Lower lobe of right lung (tissue), 2 donors: Measurements from ENCODE around the gene RAVER1. TPM values are rescaled to one million over a fixed set of nuclear protein-coding genes. Genes with fewer than 3 reads are reported as not detected.

Experiments used
- ATAC-seq, 2 donors: fragments of 200-7000 bp; cut with Tn5 transposase; one replicate each; pipeline ENCODE4 v1.9.1; 2020 to 2022; ENCODE audit warnings: mild to moderate bottlenecking in 2 of 2, moderate library complexity in 2 of 2
- DNase-seq: peaks from one replicate; pipeline ENCODE4 v3.0.0-alpha.2; 2020
- H3K27ac ChIP-seq: fragments of 200-600 bp; one replicate; pipeline ENCODE4 v1.8.0; 2022
- H3K27me3 ChIP-seq: fragments of 200-600 bp; one replicate; pipeline ENCODE4 v1.8.0; 2022; ENCODE audit warnings: low read depth
- H3K36me3 ChIP-seq: fragments of 200-600 bp; one replicate; pipeline ENCODE4 v1.8.0; 2022; ENCODE audit warnings: mild to moderate bottlenecking
- H3K4me1 ChIP-seq: fragments of 200-600 bp; one replicate; pipeline ENCODE4 v1.8.0; 2022
- H3K4me3 ChIP-seq: fragments of 200-600 bp; one replicate; pipeline ENCODE4 v1.8.0; 2022; ENCODE audit warnings: mild to moderate bottlenecking
- H3K9me3 ChIP-seq: fragments of 200-600 bp; one replicate; pipeline ENCODE4 v1.8.0; 2022
- intact Hi-C: fragments of 100-400 bp; cut with DNase I; formaldehyde crosslinking; loops from one replicate; pipeline ENCODE4 v1.11.0; 2022
- total RNA-seq: library from RNA; stranded (reverse); fragmentation: NEBNext Ultra II Directional; extraction: Animal tissue kit (Norgen Biotek cat#: 25700); gene quantifications from one replicate; pipeline ENCODE4 v1.2.1, GENCODE V29; 2021
- TF ChIP-seq, protein P1 (sequence below): fragments of 200-600 bp; IDR thresholded peaks from one replicate; pipeline ENCODE4 v1.8.0; 2022; ENCODE audit warnings: antibody characterized with exemption, mild to moderate bottlenecking
- donor health status: DM: no; HTN: yes; CAD: no; lungs with severe emphysema.

The RAVER1 gene
- total RNA-seq, 1 donor from 2014 or later, result 29.6 TPM

DNA sequence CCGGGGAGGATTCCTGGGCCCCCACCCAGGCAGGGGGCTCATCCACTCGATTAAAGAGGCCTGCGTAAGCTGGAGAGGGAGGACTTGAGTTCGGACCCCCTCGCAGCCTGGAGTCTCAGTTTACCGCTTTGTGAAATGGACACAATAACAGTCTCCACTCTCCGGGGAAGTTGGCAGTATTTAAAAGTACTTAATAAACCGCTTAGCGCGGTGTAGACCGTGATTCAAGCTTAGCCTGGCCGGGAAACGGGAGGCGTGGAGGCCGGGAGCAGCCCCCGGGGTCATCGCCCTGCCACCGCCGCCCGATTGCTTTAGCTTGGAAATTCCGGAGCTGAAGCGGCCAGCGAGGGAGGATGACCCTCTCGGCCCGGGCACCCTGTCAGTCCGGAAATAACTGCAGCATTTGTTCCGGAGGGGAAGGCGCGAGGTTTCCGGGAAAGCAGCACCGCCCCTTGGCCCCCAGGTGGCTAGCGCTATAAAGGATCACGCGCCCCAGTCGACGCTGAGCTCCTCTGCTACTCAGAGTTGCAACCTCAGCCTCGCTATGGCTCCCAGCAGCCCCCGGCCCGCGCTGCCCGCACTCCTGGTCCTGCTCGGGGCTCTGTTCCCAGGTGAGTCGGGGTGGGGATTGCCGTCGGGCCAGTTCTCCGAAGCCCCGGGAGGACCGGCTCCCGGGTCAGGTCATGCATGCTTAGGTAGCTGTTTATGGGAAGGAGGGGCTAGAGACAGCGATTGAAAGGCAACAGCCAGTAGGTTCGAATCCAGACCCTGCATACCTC is 62.5 kb downstream of the RAVER1 start, which contains the start of gene ICAM1:
Gene ICAM1 (plus strand): TSS at position 505 of the 779 bp plus-strand sequence. CDS start 40 bp downstream, at position 545.
- TF ChIP-seq, protein P1, sequence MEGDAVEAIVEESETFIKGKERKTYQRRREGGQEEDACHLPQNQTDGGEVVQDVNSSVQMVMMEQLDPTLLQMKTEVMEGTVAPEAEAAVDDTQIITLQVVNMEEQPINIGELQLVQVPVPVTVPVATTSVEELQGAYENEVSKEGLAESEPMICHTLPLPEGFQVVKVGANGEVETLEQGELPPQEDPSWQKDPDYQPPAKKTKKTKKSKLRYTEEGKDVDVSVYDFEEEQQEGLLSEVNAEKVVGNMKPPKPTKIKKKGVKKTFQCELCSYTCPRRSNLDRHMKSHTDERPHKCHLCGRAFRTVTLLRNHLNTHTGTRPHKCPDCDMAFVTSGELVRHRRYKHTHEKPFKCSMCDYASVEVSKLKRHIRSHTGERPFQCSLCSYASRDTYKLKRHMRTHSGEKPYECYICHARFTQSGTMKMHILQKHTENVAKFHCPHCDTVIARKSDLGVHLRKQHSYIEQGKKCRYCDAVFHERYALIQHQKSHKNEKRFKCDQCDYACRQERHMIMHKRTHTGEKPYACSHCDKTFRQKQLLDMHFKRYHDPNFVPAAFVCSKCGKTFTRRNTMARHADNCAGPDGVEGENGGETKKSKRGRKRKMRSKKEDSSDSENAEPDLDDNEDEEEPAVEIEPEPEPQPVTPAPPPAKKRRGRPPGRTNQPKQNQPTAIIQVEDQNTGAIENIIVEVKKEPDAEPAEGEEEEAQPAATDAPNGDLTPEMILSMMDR, result peak; percentile 26
- Histone ChIP-seq H3K36me3 (peaks cover 16% of the 10 kb centered on the region), H3K9me3 (no peaks in the 10 kb centered on the region), H3K4me1 (peaks cover 80% of the 10 kb centered on the region), H3K4me3 (peak within 1 kb of the TSS; percentile 86), H3K27ac (peak within 1 kb of the TSS; percentile 96), H3K27me3 (no peaks in the 10 kb centered on the region)
- DNase-seq, result peak; percentile 92
- intact Hi-C loops, result loop anchor here (5.0 kb wide), 1 partner anchor 116 kb away; no protein-coding TSS in a partner anchor
- ATAC-seq, result peak; percentile 80 to 86

- TF ChIP-seq, protein P1, result no peak
- Histone ChIP-seq H3K4me1 (peaks cover 77% of the 10 kb centered on the region), H3K36me3 (peaks cover 10% of the 10 kb centered on the region), H3K27me3 (no peaks in the 10 kb centered on the region), H3K27ac (peak overlapping the region; percentile 96), H3K9me3 (no peaks in the 10 kb centered on the region), H3K4me3 (peak overlapping the region; percentile 86)
- ATAC-seq, result peak; percentile 63 to 83
- peak; percentile 93 for DNase-seq
- intact Hi-C loops, result loop anchor here (5.0 kb wide), 1 partner anchor 117 kb away; no protein-coding TSS in a partner anchor
Measured at GRCh38 chr19:10270180-10270615, 63.1 kb downstream of the RAVER1 start.

GRCh38 chr19:10269333-10270179 is 63.8 kb downstream of the RAVER1 start:
- DNase-seq (peak; percentile 93), ATAC-seq (peak; percentile 75 to 87)
- TF ChIP-seq, protein P1, result peak; percentile 92
- Histone ChIP-seq H3K4me3 (peak overlapping the region; percentile 86), H3K27ac (peak overlapping the region; percentile 96), H3K27me3 (no peaks in the 10 kb centered on the region), H3K9me3 (no peaks in the 10 kb centered on the region), H3K36me3 (peaks cover 4% of the 10 kb centered on the region), H3K4me1 (peaks cover 70% of the 10 kb centered on the region)
- intact Hi-C loops, result loop anchor here (5.0 kb wide), 1 partner anchor 118 kb away; no protein-coding TSS in a partner anchor

GRCh38 chr19:10268071-10268470 is 65.3 kb downstream of the RAVER1 start:
- H3K4me1 ChIP-seq, result peaks cover 58% of the 10 kb centered on the region
- H3K9me3 ChIP-seq, result no peaks in the 10 kb centered on the region
- DNase-seq (no peak), ATAC-seq (no peak)
- H3K27ac ChIP-seq, result peak overlapping the region; percentile 96
- TF ChIP-seq, protein P1, result no peak
- H3K27me3 ChIP-seq, result no peaks in the 10 kb centered on the region
- intact Hi-C loops, result no loop called here
- no peak overlapping the region for H3K4me3 ChIP-seq
- no peaks in the 10 kb centered on the region for H3K36me3 ChIP-seq

DNA sequence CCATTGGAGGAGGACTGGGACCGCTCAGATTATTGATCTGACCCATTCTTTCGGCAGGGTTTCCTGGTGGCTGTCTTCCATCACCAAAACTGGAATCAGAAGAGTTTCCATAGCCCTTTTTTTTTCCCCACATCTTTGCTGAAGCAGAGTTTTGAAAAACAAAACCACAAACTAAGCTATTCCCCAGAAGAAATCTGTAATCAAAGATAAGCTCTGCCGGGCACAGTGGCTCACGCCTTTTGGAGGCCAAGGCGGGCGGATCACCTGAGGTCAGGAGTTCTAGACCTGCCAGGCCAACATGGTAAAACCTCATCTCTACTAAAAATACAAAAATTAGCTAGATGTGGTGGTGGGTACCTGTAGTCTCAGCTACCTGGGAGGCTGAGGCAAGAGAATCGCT is 66.6 kb downstream of the RAVER1 start:
- TF ChIP-seq, protein P1, result no peak
- no peaks in the 10 kb centered on the region for H3K27me3 ChIP-seq
- no peak overlapping the region for H3K4me3 ChIP-seq
- no peaks in the 10 kb centered on the region for H3K36me3 ChIP-seq
- no peaks in the 10 kb centered on the region for H3K9me3 ChIP-seq
- H3K4me1 ChIP-seq, result peaks cover 44% of the 10 kb centered on the region
- intact Hi-C loops, result no loop called here
- no peak for DNase-seq
- H3K27ac ChIP-seq, result peak overlapping the region; percentile 96
- no peak for ATAC-seq
